Fibroblast of lung (primary cell): ENCODE results near the gene DLGAP4. TPM values are rescaled to one million over a fixed set of nuclear protein-coding genes. Genes with fewer than 3 reads are reported as not detected.

Source experiments
- DNase-seq, 2 donors: peaks; one replicate each; pipeline versions ENCODE4 v3.0.0 to v3.0.0-alpha.2; 2010; ENCODE audit warnings: low read depth in 2 of 2
- H2AFZ ChIP-seq: 2 replicates; pipeline ENCODE4 v1.5.1; 2012; ENCODE audit warnings: low read length, control low read depth, inconsistent platforms
- H3K27ac ChIP-seq: 2 replicates; pipeline ENCODE4 v1.5.1; 2011; ENCODE audit warnings: low read length, control low read depth; ENCODE audit not compliant: insufficient read depth
- H3K27me3 ChIP-seq: 2 replicates; pipeline ENCODE4 v1.5.1; 2011; ENCODE audit warnings: mild to moderate bottlenecking, low read length; ENCODE audit not compliant: control insufficient read depth, insufficient read depth
- H3K36me3 ChIP-seq: 2 replicates; pipeline ENCODE4 v1.5.1; 2011; ENCODE audit warnings: low read length; ENCODE audit not compliant: control insufficient read depth, insufficient read depth
- H3K4me1 ChIP-seq: 2 replicates; pipeline ENCODE4 v1.5.1; 2011; ENCODE audit warnings: low read length; ENCODE audit not compliant: control insufficient read depth, insufficient read depth; ENCODE audit errors: extremely low read depth
- H3K4me2 ChIP-seq: 2 replicates; pipeline ENCODE4 v1.5.1; 2011; ENCODE audit warnings: low read length, control low read depth; ENCODE audit not compliant: insufficient read depth; ENCODE audit errors: extremely low read depth
- H3K4me3 ChIP-seq, 4 experiments: fragments of 200-600 bp in 1 of 4; sonication (generic) in 1 of 4; replicated peaks in 1 of 4; 2 replicates each; pipeline ENCODE4 v1.5.1; 2011 to 2016; ENCODE audit warnings: low read length in 4 of 4, low read depth in 3 of 4, mild to moderate bottlenecking in 3 of 4, control low read depth in 2 of 4, inconsistent platforms in 1 of 4, mixed read lengths in 1 of 4; ENCODE audit not compliant: insufficient read depth in 1 of 4; ENCODE audit errors: control extremely low read depth in 1 of 4
- H3K79me2 ChIP-seq: 2 replicates; pipeline ENCODE4 v1.5.1; 2012; ENCODE audit warnings: mild to moderate bottlenecking, low read length, inconsistent platforms; ENCODE audit not compliant: control insufficient read depth, insufficient read depth
- H3K9ac ChIP-seq: 2 replicates; pipeline ENCODE4 v1.5.1; 2011; ENCODE audit warnings: mild to moderate bottlenecking, low read length, control low read depth; ENCODE audit not compliant: insufficient read depth
- H3K9me3 ChIP-seq: 2 replicates; pipeline ENCODE4 v1.5.1; 2012; ENCODE audit warnings: low read depth, low read length; ENCODE audit not compliant: control insufficient read depth, insufficient read depth
- H4K20me1 ChIP-seq: 2 replicates; pipeline ENCODE4 v1.5.1; 2011; ENCODE audit warnings: low read length; ENCODE audit not compliant: control insufficient read depth, insufficient read depth; ENCODE audit errors: extremely low read depth
- EZH2 ChIP-seq: IDR thresholded peaks from 2 replicates; pipeline ENCODE4 v1.5.1; 2012; ENCODE audit warnings: low read length, control low read depth, mild to moderate bottlenecking; ENCODE audit errors: missing control alignments
- polyA plus RNA-seq, 2 donors: library from polyadenylated mRNA; depleted of rRNA in 1 of 2; stranded (reverse) in 1 of 2; unstranded in 1 of 2; fragments of >200 nt; gene quantifications; 2 replicates each; pipeline ENCODE4 v1.2.1, GENCODE V29; 2011 to 2012; ENCODE audit warnings: missing spikeins in 1 of 2
- total RNA-seq: library from RNA; depleted of rRNA; stranded (reverse); fragments of >200 nt; gene quantifications from 2 replicates; pipeline ENCODE4 v1.2.1, GENCODE V29; 2014
- TF ChIP-seq, protein P1 (sequence below), 2 donors: IDR thresholded peaks in 1 of 2; conservative IDR thresholded peaks in 1 of 2; 1 replicate in 1 of 2; 2 replicates in 1 of 2; pipeline ENCODE4 v1.5.1; 2011 to 2012; ENCODE audit warnings: low read length in 2 of 2, control low read depth in 1 of 2, inconsistent platforms in 1 of 2, low read depth in 1 of 2, mild to moderate bottlenecking in 1 of 2

DLGAP4 gene
- total and polyA plus RNA-seq, 2 donors (not counting 1 experiment from before 2014, with no cell fraction given) = 25.9 to 26.9 TPM

DNA sequence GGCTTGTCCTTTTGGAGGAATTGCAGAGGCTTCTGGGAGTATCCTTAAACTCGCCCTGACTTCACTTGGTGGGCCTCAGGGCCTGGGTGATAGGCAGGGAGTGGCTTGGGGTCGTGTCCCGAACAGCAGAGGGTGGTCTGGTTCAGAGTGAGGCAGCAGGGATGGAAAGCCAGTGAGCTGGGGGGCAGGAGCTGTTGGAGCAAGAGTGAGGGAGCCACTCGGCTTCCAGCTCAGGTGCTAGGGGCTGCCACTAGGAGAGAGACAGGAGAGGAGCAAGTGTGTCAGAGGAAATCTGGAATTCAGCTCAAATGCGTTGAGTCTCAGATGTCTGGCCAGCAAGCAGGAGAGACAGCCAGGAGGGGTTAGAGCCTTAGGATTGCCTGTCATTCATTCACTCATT lies 85.8 kb downstream of the DLGAP4 start:
- Histone ChIP-seq H2AFZ (no peak overlapping the region), H3K4me2 (no peak overlapping the region), H3K9ac (no peak overlapping the region), H4K20me1 (no peaks in the 10 kb centered on the region), H3K9me3 (no peaks in the 10 kb centered on the region), H3K4me1 (no peaks in the 10 kb centered on the region), H3K27me3 (peaks cover 6% of the 10 kb centered on the region), H3K79me2 (no peaks in the 10 kb centered on the region), H3K4me3 (no peak overlapping the region), H3K27ac (no peak overlapping the region), H3K36me3 (no peaks in the 10 kb centered on the region)
- no peak for DNase-seq
- no peak for TF ChIP-seq EZH2
- TF ChIP-seq, protein P1, sequence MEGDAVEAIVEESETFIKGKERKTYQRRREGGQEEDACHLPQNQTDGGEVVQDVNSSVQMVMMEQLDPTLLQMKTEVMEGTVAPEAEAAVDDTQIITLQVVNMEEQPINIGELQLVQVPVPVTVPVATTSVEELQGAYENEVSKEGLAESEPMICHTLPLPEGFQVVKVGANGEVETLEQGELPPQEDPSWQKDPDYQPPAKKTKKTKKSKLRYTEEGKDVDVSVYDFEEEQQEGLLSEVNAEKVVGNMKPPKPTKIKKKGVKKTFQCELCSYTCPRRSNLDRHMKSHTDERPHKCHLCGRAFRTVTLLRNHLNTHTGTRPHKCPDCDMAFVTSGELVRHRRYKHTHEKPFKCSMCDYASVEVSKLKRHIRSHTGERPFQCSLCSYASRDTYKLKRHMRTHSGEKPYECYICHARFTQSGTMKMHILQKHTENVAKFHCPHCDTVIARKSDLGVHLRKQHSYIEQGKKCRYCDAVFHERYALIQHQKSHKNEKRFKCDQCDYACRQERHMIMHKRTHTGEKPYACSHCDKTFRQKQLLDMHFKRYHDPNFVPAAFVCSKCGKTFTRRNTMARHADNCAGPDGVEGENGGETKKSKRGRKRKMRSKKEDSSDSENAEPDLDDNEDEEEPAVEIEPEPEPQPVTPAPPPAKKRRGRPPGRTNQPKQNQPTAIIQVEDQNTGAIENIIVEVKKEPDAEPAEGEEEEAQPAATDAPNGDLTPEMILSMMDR (conservative IDR thresholded peaks at IDR 0.05 in 1 of 2, IDR thresholded peaks at IDR 0.05 in 1 of 2; ENCODE audit: low read depth in 1 of 2, low read length in 2 of 2) = no peak

GRCh38 chr20:36392989-36393388 lies 86.8 kb downstream of the DLGAP4 start:
- H3K4me2 ChIP-seq = no peak overlapping the region
- H3K9me3 ChIP-seq = no peaks in the 10 kb centered on the region
- DNase-seq = no peak
- no peaks in the 10 kb centered on the region for H3K4me1 ChIP-seq
- peaks cover 6% of the 10 kb centered on the region for H3K27me3 ChIP-seq
- no peaks in the 10 kb centered on the region for H4K20me1 ChIP-seq
- no peak overlapping the region for H3K4me3 ChIP-seq
- H3K79me2 ChIP-seq = no peaks in the 10 kb centered on the region
- TF ChIP-seq, protein P1 (conservative IDR thresholded peaks at IDR 0.05 in 1 of 2, IDR thresholded peaks at IDR 0.05 in 1 of 2; ENCODE audit: low read depth in 1 of 2, low read length in 2 of 2) = no peak
- no peak for TF ChIP-seq EZH2
- H3K36me3 ChIP-seq = no peaks in the 10 kb centered on the region
- no peak overlapping the region for H3K9ac ChIP-seq
- H3K27ac ChIP-seq = no peak overlapping the region
- no peak overlapping the region for H2AFZ ChIP-seq

DNA sequence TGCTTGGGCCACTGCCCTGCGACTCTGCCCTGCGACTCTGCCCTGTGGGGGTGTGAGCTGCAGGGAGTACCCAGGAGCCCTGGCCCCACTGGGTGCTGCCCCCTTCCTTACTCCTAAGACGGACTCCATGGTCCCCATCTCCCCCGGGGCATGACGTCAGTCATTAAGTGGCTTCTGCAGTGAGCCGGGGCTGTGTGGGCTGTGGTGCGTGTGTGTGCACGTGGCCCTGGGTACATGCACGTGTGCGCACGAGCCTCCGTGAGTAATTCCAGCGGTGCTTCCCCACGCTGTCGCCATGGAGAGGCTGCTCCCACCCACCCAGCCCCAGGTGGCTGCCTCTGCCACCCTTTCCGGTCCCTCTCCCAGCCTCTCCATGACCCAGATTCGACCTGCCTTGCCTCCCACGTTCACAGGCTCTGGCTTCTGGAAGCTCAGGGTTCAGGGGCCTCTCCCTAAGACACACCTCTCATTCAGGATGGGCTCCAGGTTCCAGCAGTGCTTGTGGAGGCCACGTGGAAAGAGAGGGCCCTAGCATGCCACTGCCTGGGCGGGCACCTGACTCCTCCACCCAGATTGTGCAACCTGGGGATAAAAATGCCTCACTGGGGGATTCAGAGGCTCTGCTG lies 88.3 kb downstream of the DLGAP4 start:
- H3K4me1 ChIP-seq = no peaks in the 10 kb centered on the region
- no peak overlapping the region for H3K27ac ChIP-seq
- no peaks in the 10 kb centered on the region for H4K20me1 ChIP-seq
- no peaks in the 10 kb centered on the region for H3K36me3 ChIP-seq
- no peaks in the 10 kb centered on the region for H3K79me2 ChIP-seq
- H3K27me3 ChIP-seq = peaks cover 10% of the 10 kb centered on the region
- TF ChIP-seq EZH2 = no peak
- no peaks in the 10 kb centered on the region for H3K9me3 ChIP-seq
- no peak overlapping the region for H3K4me3 ChIP-seq
- H2AFZ ChIP-seq = no peak overlapping the region
- no peak overlapping the region for H3K4me2 ChIP-seq
- no peak overlapping the region for H3K9ac ChIP-seq
- DNase-seq = no peak
